Stimulated activated CD4-positive, alpha-beta T cell treated with anti-CD3 and anti-CD28 coated beads, Interleukin-1b, Interleukin-23, amount 100 ng/mL, for 4 hours (primary cell): ENCODE measurements around the gene DMXL2.
"Not testable (repeated sequence)": the region's sequence is repeated elsewhere in the genome, so short reads cannot be mapped to it uniquely, and the experiment has no call there.

Source experiments
- DNase-seq, 2 donors: peaks; one replicate each; pipeline ENCODE4 v3.0.0-alpha.2; 2020; ENCODE audit warnings: low read depth in 2 of 2

The DMXL2 gene

GRCh38 chr15:51493892-51494291, 128.7 kb downstream of the DMXL2 start:
- no peak for DNase-seq

GRCh38 chr15:51492528-51492927, 130.0 kb downstream of the DMXL2 start:
- no peak for DNase-seq

- DNase-seq: no peak
These were observed 130.6 kb downstream of the DMXL2 start for GRCh38 chr15:51491941-51492340.

- DNase-seq: no peak
These were observed 137.8 kb downstream of the DMXL2 start for GRCh38 chr15:51484781-51485180.

GRCh38 chr15:51483985-51484384, 138.6 kb downstream of the DMXL2 start:
- DNase-seq: no peak

- no peak for DNase-seq
These were observed 139.1 kb downstream of the DMXL2 start for GRCh38 chr15:51483520-51483919.

GRCh38 chr15:51475736-51476135, 146.8 kb downstream of the DMXL2 start:
- DNase-seq: no peak

- no peak for DNase-seq
These were observed 152.1 kb downstream of the DMXL2 start for GRCh38 chr15:51470512-51470911.

- DNase-seq: no peak
These were observed 161.8 kb downstream of the DMXL2 start for GRCh38 chr15:51460796-51461195.

GRCh38 chr15:51450001-51450400, 172.6 kb downstream of the DMXL2 start:
- DNase-seq: no peak

GRCh38 chr15:51448622-51449399, 173.8 kb downstream of the DMXL2 start:
- DNase-seq: no peak

GRCh38 chr15:51447855-51448621, 174.5 kb downstream of the DMXL2 start:
- DNase-seq: no peak

- not testable (repeated sequence) for DNase-seq
These were observed 176.4 kb downstream of the DMXL2 start for GRCh38 chr15:51446029-51446744.

- DNase-seq: no peak
These were observed 177.8 kb downstream of the DMXL2 start for GRCh38 chr15:51444807-51445206.

GRCh38 chr15:51444112-51444511, 178.5 kb downstream of the DMXL2 start:
- DNase-seq: no peak

- no peak for DNase-seq
These were observed 179.2 kb downstream of the DMXL2 start for GRCh38 chr15:51443282-51443914.

GRCh38 chr15:51438526-51438925, 184.0 kb downstream of the DMXL2 start:
- no peak for DNase-seq

- DNase-seq: no peak
These were observed 197.0 kb downstream of the DMXL2 start for GRCh38 chr15:51425517-51426040.

- no peak for DNase-seq
These were observed 197.8 kb downstream of the DMXL2 start for GRCh38 chr15:51424780-51425179.

- DNase-seq: not testable (repeated sequence)
These were observed 199.5 kb downstream of the DMXL2 start for GRCh38 chr15:51423040-51423439.

- no peak for DNase-seq
These were observed 206.4 kb downstream of the DMXL2 start for GRCh38 chr15:51416129-51416528.
